Measurements from ENCODE around the gene ODF2. TPM values are rescaled to one million over a fixed set of nuclear protein-coding genes. Genes with fewer than 3 reads are reported as not detected.
"Not testable (repeated sequence)": the region's sequence is repeated elsewhere in the genome, so short reads cannot be mapped to it uniquely, and the experiment has no call there.

ODF2 gene
- total RNA-seq, 1 experiment from 2014 or later: 36.8 TPM

DNA sequence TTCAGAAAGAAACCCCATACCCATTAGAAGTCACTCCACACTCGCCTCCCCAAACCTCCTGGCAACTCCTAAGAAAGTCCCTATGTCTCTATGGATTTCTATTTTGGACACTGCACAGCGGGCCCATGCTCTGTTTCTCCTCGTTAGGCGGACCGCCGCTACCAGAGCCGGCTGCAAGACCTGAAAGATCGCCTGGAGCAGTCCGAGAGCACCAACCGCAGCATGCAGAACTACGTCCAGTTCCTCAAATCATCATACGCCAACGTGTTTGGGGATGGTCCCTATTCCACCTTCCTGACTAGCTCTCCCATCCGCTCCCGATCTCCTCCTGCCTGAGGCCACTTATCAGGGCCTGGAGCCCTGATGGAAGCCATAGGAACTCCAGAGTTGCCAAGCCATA, 44.1 kb downstream of the ODF2 start:
- ChIA-PET POLR2A (no interaction called here), CTCF (no interaction called here)
- ATAC-seq: no peak
- no peaks in the 10 kb centered on the region for H3K27me3 ChIP-seq (ENCODE audit: control insufficient read depth, insufficient read depth, low read length)
- intact Hi-C loops (cut with micrococcal nuclease; ENCODE audit: unreplicated experiment): no loop called here
- in situ Hi-C loops (cut with HindIII; ENCODE audit: low pct_unique_long_range_greater_than_20kb, low sequenced_read_pairs): no loop called here
- no peak for DNase-seq (ENCODE audit: low read depth, low spot score)
- no peaks in the 10 kb centered on the region; the same call in 1 of the 2 replicates for H3K4me1 ChIP-seq (ENCODE audit: control insufficient read depth, insufficient read depth, low read length)
- H3K4me3 ChIP-seq (ENCODE audit: low read depth in 2 of 2, low read length in 2 of 2): no peak overlapping the region
- no peak overlapping the region for H3K27ac ChIP-seq (ENCODE audit: low read length)
- no TSS peak for BruUV-seq (replicated peaks)
- no peaks in the 10 kb centered on the region for H3K9me3 ChIP-seq (ENCODE audit: control insufficient read depth, insufficient read depth, low read depth, low read length)
- TF ChIP-seq, protein P1, sequence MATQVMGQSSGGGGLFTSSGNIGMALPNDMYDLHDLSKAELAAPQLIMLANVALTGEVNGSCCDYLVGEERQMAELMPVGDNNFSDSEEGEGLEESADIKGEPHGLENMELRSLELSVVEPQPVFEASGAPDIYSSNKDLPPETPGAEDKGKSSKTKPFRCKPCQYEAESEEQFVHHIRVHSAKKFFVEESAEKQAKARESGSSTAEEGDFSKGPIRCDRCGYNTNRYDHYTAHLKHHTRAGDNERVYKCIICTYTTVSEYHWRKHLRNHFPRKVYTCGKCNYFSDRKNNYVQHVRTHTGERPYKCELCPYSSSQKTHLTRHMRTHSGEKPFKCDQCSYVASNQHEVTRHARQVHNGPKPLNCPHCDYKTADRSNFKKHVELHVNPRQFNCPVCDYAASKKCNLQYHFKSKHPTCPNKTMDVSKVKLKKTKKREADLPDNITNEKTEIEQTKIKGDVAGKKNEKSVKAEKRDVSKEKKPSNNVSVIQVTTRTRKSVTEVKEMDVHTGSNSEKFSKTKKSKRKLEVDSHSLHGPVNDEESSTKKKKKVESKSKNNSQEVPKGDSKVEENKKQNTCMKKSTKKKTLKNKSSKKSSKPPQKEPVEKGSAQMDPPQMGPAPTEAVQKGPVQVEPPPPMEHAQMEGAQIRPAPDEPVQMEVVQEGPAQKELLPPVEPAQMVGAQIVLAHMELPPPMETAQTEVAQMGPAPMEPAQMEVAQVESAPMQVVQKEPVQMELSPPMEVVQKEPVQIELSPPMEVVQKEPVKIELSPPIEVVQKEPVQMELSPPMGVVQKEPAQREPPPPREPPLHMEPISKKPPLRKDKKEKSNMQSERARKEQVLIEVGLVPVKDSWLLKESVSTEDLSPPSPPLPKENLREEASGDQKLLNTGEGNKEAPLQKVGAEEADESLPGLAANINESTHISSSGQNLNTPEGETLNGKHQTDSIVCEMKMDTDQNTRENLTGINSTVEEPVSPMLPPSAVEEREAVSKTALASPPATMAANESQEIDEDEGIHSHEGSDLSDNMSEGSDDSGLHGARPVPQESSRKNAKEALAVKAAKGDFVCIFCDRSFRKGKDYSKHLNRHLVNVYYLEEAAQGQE (IDR thresholded peaks at IDR 0.05; ENCODE audit: insufficient read depth in 1 of 2, low read depth in 2 of 2, low read length in 1 of 2): no peak
- TF ChIP-seq SIN3A (IDR thresholded peaks at IDR 0.05; ENCODE audit: borderline replicate concordance, insufficient read depth, low read depth, low read length) (no peak), POLR2AphosphoS5 (IDR thresholded peaks at IDR 0.05; ENCODE audit: low read depth, low read length) (no peak), TCF7L2 (IDR thresholded peaks at IDR 0.05; ENCODE audit: low read depth, low read length) (no peak)
- TF ChIP-seq, protein P2, sequence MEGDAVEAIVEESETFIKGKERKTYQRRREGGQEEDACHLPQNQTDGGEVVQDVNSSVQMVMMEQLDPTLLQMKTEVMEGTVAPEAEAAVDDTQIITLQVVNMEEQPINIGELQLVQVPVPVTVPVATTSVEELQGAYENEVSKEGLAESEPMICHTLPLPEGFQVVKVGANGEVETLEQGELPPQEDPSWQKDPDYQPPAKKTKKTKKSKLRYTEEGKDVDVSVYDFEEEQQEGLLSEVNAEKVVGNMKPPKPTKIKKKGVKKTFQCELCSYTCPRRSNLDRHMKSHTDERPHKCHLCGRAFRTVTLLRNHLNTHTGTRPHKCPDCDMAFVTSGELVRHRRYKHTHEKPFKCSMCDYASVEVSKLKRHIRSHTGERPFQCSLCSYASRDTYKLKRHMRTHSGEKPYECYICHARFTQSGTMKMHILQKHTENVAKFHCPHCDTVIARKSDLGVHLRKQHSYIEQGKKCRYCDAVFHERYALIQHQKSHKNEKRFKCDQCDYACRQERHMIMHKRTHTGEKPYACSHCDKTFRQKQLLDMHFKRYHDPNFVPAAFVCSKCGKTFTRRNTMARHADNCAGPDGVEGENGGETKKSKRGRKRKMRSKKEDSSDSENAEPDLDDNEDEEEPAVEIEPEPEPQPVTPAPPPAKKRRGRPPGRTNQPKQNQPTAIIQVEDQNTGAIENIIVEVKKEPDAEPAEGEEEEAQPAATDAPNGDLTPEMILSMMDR (IDR thresholded peaks at IDR 0.05): no peak
- peaks cover 5% of the 10 kb centered on the region for H3K36me3 ChIP-seq (ENCODE audit: control insufficient read depth, insufficient read depth, low read length)

DNA sequence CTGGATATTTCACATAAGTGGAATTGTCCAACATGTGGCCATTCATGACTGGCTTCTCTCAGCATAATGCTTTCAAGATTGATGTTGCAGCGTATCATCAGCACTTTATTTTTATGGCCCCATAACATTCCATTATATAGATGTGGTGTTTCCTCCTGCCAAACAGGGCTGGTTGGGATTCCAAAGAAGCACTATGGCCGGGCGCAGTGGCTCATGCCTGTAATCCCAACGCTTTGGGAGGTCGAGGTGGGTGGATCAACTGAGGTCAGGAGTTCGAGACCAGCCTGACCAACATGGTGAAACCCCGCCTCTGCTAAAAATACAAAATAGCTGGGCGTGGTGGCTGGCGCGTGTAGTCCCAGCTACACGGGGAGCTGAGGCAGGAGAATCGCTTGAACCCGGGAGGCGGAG, 47.6 kb downstream of the ODF2 start:
- H3K4me1 ChIP-seq (ENCODE audit: control insufficient read depth, insufficient read depth, low read length); H3K36me3 ChIP-seq (ENCODE audit: control insufficient read depth, insufficient read depth, low read length); in situ Hi-C loops (cut with HindIII; ENCODE audit: low pct_unique_long_range_greater_than_20kb, low sequenced_read_pairs); intact Hi-C loops (cut with micrococcal nuclease; ENCODE audit: unreplicated experiment); BruUV-seq (replicated peaks); POLR2A ChIA-PET; H3K27me3 ChIP-seq (ENCODE audit: control insufficient read depth, insufficient read depth, low read length); DNase-seq (ENCODE audit: low read depth, low spot score); CTCF ChIA-PET; H3K9me3 ChIP-seq (ENCODE audit: control insufficient read depth, insufficient read depth, low read depth, low read length); ATAC-seq: not testable (repeated sequence)
- Histone ChIP-seq H3K4me3 (ENCODE audit: low read depth in 2 of 2, low read length in 2 of 2) (peak overlapping the region; percentile 90 to 91; a peak in 3 of 4 replicates), H3K27ac (ENCODE audit: low read length) (peak overlapping the region; percentile 78)

DNA sequence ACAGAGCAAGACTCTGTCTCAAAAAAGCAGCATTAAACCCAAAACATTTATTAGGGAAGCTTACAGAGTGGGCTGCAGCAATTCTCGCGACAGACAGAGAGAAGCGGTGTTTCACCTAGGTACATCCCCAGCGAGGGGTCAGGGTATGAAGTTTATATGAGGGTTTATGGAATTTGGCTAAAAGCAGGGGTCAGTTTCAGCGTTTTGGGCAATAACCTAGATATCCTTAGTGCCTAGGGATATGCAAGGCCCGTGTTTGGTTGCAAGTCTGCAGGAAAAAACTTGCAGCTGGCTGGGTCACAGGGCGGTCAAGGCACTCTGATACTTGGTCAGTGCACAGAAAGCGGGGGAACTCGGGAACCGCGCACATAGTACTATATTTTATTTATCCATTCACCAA, 48.1 kb downstream of the ODF2 start:
- CTCF ChIA-PET: no interaction called here
- intact Hi-C loops (cut with micrococcal nuclease; ENCODE audit: unreplicated experiment): no loop called here

More for the DNA sequence above, 48.1 kb downstream of the ODF2 start:
- Histone ChIP-seq H3K4me1 (ENCODE audit: control insufficient read depth, insufficient read depth, low read length) (peaks cover 7% of the 10 kb centered on the region), H3K27me3 (ENCODE audit: control insufficient read depth, insufficient read depth, low read length) (no peaks in the 10 kb centered on the region), H3K9me3 (ENCODE audit: control insufficient read depth, insufficient read depth, low read depth, low read length) (no peaks in the 10 kb centered on the region), H3K4me3 (ENCODE audit: low read depth in 2 of 2, low read length in 2 of 2) (peak overlapping the region; percentile 90 to 91), H3K27ac (ENCODE audit: low read length) (peak overlapping the region; percentile 78), H3K36me3 (ENCODE audit: control insufficient read depth, insufficient read depth, low read length) (peaks cover 5% of the 10 kb centered on the region; the same call in 1 of the 2 replicates)
- no peak for DNase-seq (ENCODE audit: low read depth, low spot score)
- no TSS peak for BruUV-seq (replicated peaks)
- in situ Hi-C loops (cut with HindIII; ENCODE audit: low pct_unique_long_range_greater_than_20kb, low sequenced_read_pairs): no loop called here
- peak; percentile 59 for ATAC-seq
- POLR2A ChIA-PET: no interaction called here
- TF ChIP-seq POLR2AphosphoS5 (IDR thresholded peaks at IDR 0.05; ENCODE audit: low read depth, low read length) (no peak), SIN3A (IDR thresholded peaks at IDR 0.05; ENCODE audit: borderline replicate concordance, insufficient read depth, low read depth, low read length) (no peak), TCF7L2 (IDR thresholded peaks at IDR 0.05; ENCODE audit: low read depth, low read length) (no peak)
- TF ChIP-seq, protein P2 (IDR thresholded peaks at IDR 0.05): no peak

All from Panc1 (cell line).